ENCODE measurements around the gene GPI. TPM values are rescaled to one million over a fixed set of nuclear protein-coding genes. Genes with fewer than 3 reads are reported as not detected.

Gene GPI
- total RNA-seq, 4 donors from 2014 or later = 88.1 to 324 (median 150) TPM

GRCh38 chr19:34345947-34346351 lies 19.0 kb upstream of the GPI start:
- TF ChIP-seq CTCF (IDR thresholded peaks at IDR 0.05; ENCODE audit: low read depth) = no peak

GRCh38 chr19:34347561-34348165 lies 17.3 kb upstream of the GPI start:
- TF ChIP-seq CTCF (IDR thresholded peaks at IDR 0.05; ENCODE audit: low read depth) = no peak

- TF ChIP-seq CTCF (IDR thresholded peaks at IDR 0.05; ENCODE audit: low read depth) = no peak
Measured at GRCh38 chr19:34348899-34349487, 16.0 kb upstream of the GPI start.

- no peak for TF ChIP-seq CTCF (IDR thresholded peaks at IDR 0.05; ENCODE audit: low read depth)
Measured at GRCh38 chr19:34350161-34350561, 14.8 kb upstream of the GPI start.

- no peak for TF ChIP-seq CTCF (IDR thresholded peaks at IDR 0.05; ENCODE audit: low read depth)
Measured at GRCh38 chr19:34351382-34351826, 13.6 kb upstream of the GPI start.

GRCh38 chr19:34353546-34353945 lies 11.4 kb upstream of the GPI start:
- TF ChIP-seq CTCF (IDR thresholded peaks at IDR 0.05; ENCODE audit: low read depth) = no peak

GRCh38 chr19:34355201-34355600 lies 9.8 kb upstream of the GPI start:
- no peak for TF ChIP-seq CTCF (IDR thresholded peaks at IDR 0.05; ENCODE audit: low read depth)
